HCT116 (cell line): ENCODE results near the gene LRRK2. TPM values are rescaled to one million over a fixed set of nuclear protein-coding genes. Genes with fewer than 3 reads are reported as not detected.

ENCODE experiments used
- ATAC-seq: fragments of 200-7000 bp; cut with Tn5 transposase; 2 replicates; pipeline ENCODE4 v1.9.1; 2020; ENCODE audit warnings: mild to moderate bottlenecking, moderate library complexity
- BruUV-seq: library from RNA; stranded (reverse); fragments of 400-500 nt; replicated peaks from 2 replicates; lab custom pipeline; 2021; lab: Mats Ljungman, UMichigan
- CTCF ChIA-PET: fragments of 300-600 bp; sonication (Branson Sonifier 250); formaldehyde crosslinking; loops from one replicate; lab custom pipeline; 2021; ENCODE audit warnings: antibody characterized with exemption; lab: Charles Lee
- POLR2A ChIA-PET: fragments of 300-600, 350-600 bp; sonication (Branson Sonifier 250); formaldehyde crosslinking; loops from one replicate; lab custom pipeline; 2021; ENCODE audit warnings: antibody characterized with exemption; lab: Charles Lee
- RAD21 ChIA-PET, 2 experiments: fragments of 300-600 bp; sonication (Branson Sonifier 250); formaldehyde crosslinking; loops; one replicate each; lab custom pipeline; 2023; ENCODE audit warnings: low total read pairs in 2 of 2; ENCODE audit not compliant: uncharacterized antibody in 2 of 2, unreplicated experiment in 2 of 2, low non-redundant PET in 1 of 2; lab: Charles Lee
- DNase-seq: peaks from one replicate; pipeline ENCODE4 v3.0.0-alpha.2; 2010; ENCODE audit warnings: low read depth, low spot score
- H2AFZ ChIP-seq: fragments of 200-600 bp; shearing (Covaris generic), sonication (generic); 2 replicates; pipeline ENCODE4 v1.6.1; 2017; ENCODE audit warnings: low read depth, mixed run types, mixed read lengths, antibody characterized with exemption, low read length; ENCODE audit not compliant: poor library complexity, severe bottlenecking
- H3K27ac ChIP-seq: 2 replicates; pipeline ENCODE4 v1.5.1; 2012; ENCODE audit warnings: low read depth, low read length
- H3K27me3 ChIP-seq: fragments of 200-600 bp; sonication (generic); 2 replicates; pipeline ENCODE4 v1.6.1; 2016; ENCODE audit warnings: mixed run types, low read length, mixed read lengths; ENCODE audit not compliant: insufficient read depth
- H3K36me3 ChIP-seq, 2 experiments: fragments of 200-500 bp in 1 of 2; fragments of 200-600 bp in 1 of 2; sonication (Bioruptor generic) in 1 of 2; sonication (generic) in 1 of 2; 2 replicates each; pipeline versions ENCODE4 v1.5.1 to v1.6.1; 2014 to 2016; ENCODE audit warnings: low read length in 2 of 2, inconsistent platforms in 1 of 2, mixed read lengths in 1 of 2, mixed run types in 1 of 2; ENCODE audit not compliant: insufficient read depth in 2 of 2, control insufficient read depth in 1 of 2
- H3K4me1 ChIP-seq, 2 experiments: fragments of 200-600 bp in 1 of 2; sonication (generic) in 1 of 2; 2 replicates each; pipeline versions ENCODE4 v1.5.1 to v1.6.1; 2012 to 2017; ENCODE audit warnings: low read length in 2 of 2, inconsistent platforms in 1 of 2, mild to moderate bottlenecking in 1 of 2, mixed read lengths in 1 of 2, mixed run types in 1 of 2, moderate library complexity in 1 of 2; ENCODE audit not compliant: insufficient read depth in 2 of 2, control insufficient read depth in 1 of 2
- H3K4me2 ChIP-seq: fragments of 200-600 bp; sonication (generic); 2 replicates; pipeline ENCODE4 v1.6.1; 2017; ENCODE audit warnings: mixed run types, low read length, mixed read lengths
- H3K4me3 ChIP-seq, 2 experiments: fragments of 200-600 bp in 1 of 2; sonication (generic) in 1 of 2; replicated peaks in 1 of 2; 2 replicates each; pipeline ENCODE4 v1.5.1; 2011 to 2016; ENCODE audit warnings: low read length in 2 of 2, control low read depth in 1 of 2, low read depth in 1 of 2, mild to moderate bottlenecking in 1 of 2, mixed read lengths in 1 of 2, mixed run types in 1 of 2
- H3K79me2 ChIP-seq: fragments of 200-600 bp; sonication (generic); 2 replicates; pipeline ENCODE4 v1.6.1; 2017; ENCODE audit warnings: mild to moderate bottlenecking, mixed run types, low read length, moderate library complexity, mixed read lengths; ENCODE audit not compliant: insufficient read depth
- H3K9ac ChIP-seq: fragments of 200-600 bp; sonication (generic); 2 replicates; pipeline ENCODE4 v1.6.1; 2016; ENCODE audit warnings: low read length, mixed read lengths
- H3K9me2 ChIP-seq: fragments of 200-600 bp; sonication (generic), shearing (Covaris generic); 2 replicates; pipeline ENCODE4 v1.6.1; 2017; ENCODE audit warnings: mixed run types, mild to moderate bottlenecking, moderate library complexity; ENCODE audit not compliant: insufficient read depth
- H3K9me3 ChIP-seq, 2 experiments: fragments of 200-500 bp in 1 of 2; fragments of 200-600 bp in 1 of 2; sonication (Bioruptor generic) in 1 of 2; sonication (generic) in 1 of 2; 2 replicates each; pipeline ENCODE4 v1.6.1; 2014 to 2017; ENCODE audit warnings: low read length in 2 of 2, mixed read lengths in 2 of 2, inconsistent platforms in 1 of 2, low read depth in 1 of 2, mild to moderate bottlenecking in 1 of 2, mixed run types in 1 of 2, moderate library complexity in 1 of 2; ENCODE audit not compliant: control insufficient read depth in 1 of 2, insufficient read depth in 1 of 2
- H4K20me1 ChIP-seq: fragments of 200-600 bp; sonication (generic), shearing (Covaris generic); 2 replicates; pipeline ENCODE4 v1.6.1; 2017; ENCODE audit warnings: mixed run types, mild to moderate bottlenecking, moderate library complexity; ENCODE audit not compliant: insufficient read depth
- CBX3 ChIP-seq: IDR thresholded peaks from 2 replicates; pipeline ENCODE4 v1.6.1; 2012; ENCODE audit warnings: low read depth
- CEBPB ChIP-seq: IDR thresholded peaks from 2 replicates; pipeline ENCODE4 v1.6.1; 2012; ENCODE audit warnings: low read depth
- EGR1 ChIP-seq: IDR thresholded peaks from 2 replicates; pipeline ENCODE4 v1.6.1; 2012; ENCODE audit warnings: low read depth
- EZH2 ChIP-seq: fragments of 200-600 bp; sonication (generic); IDR thresholded peaks from 2 replicates; pipeline ENCODE4 v1.6.1; 2017; ENCODE audit warnings: antibody characterized with exemption, mixed run types
- JUND ChIP-seq: IDR thresholded peaks from 2 replicates; pipeline ENCODE4 v1.6.1; 2012
- POLR2A ChIP-seq: IDR thresholded peaks from 2 replicates; pipeline ENCODE4 v1.7.0; 2011; ENCODE audit warnings: borderline replicate concordance; ENCODE audit not compliant: insufficient read depth, insufficient read length; ENCODE audit errors: extremely low read depth
- SRF ChIP-seq: IDR thresholded peaks from 2 replicates; pipeline ENCODE4 v1.6.1; 2012; ENCODE audit warnings: low read depth
- TCF7L2 ChIP-seq: IDR thresholded peaks from 2 replicates; pipeline ENCODE4 v1.7.0; 2011; ENCODE audit warnings: borderline replicate concordance, inconsistent platforms; ENCODE audit not compliant: insufficient read depth, insufficient read length; ENCODE audit errors: extremely low read depth
- ZFX ChIP-seq: fragments of 450-650 bp; IDR thresholded peaks from 2 replicates; pipeline ENCODE4 v1.6.1; 2017
- ZNF274 ChIP-seq: fragments of 200-500 bp; sonication (Bioruptor generic); IDR thresholded peaks from 2 replicates; pipeline ENCODE4 v1.6.1; 2014; ENCODE audit warnings: mild to moderate bottlenecking, low read depth, low read length, inconsistent platforms
- intact Hi-C: fragments of 100-400 bp; cut with micrococcal nuclease; formaldehyde crosslinking; loops from 2 replicates; pipeline ENCODE4 v1.10.0; 2022
- total RNA-seq: library from RNA; stranded (reverse); gene quantifications from one replicate; pipeline ENCODE4 v1.2.1, GENCODE V29; 2021; ENCODE audit not compliant: unreplicated experiment
- TF ChIP-seq, protein P1 (sequence below), 3 experiments: fragments of 200-600 bp in 1 of 3; sonication (generic) in 1 of 3; IDR thresholded peaks in 2 of 3; conservative IDR thresholded peaks in 1 of 3; 2 replicates each; pipeline ENCODE4 v1.5.1; 2012 to 2017; ENCODE audit warnings: low read depth in 2 of 3, low read length in 2 of 3, antibody characterized with exemption in 1 of 3, borderline replicate concordance in 1 of 3, control low read depth in 1 of 3, mild to moderate bottlenecking in 1 of 3, mixed read lengths in 1 of 3, mixed run types in 1 of 3, moderate library complexity in 1 of 3; ENCODE audit not compliant: insufficient read depth in 1 of 3
- TF ChIP-seq, protein P2 (sequence below): IDR thresholded peaks from 2 replicates; pipeline ENCODE4 v1.6.1; 2012; ENCODE audit warnings: low read depth
- TF ChIP-seq, protein P3 (sequence below): IDR thresholded peaks from 2 replicates; pipeline ENCODE4 v1.6.1; 2012

LRRK2 gene
- total RNA-seq, 1 experiment from 2014 or later: 0.20 TPM

DNA sequence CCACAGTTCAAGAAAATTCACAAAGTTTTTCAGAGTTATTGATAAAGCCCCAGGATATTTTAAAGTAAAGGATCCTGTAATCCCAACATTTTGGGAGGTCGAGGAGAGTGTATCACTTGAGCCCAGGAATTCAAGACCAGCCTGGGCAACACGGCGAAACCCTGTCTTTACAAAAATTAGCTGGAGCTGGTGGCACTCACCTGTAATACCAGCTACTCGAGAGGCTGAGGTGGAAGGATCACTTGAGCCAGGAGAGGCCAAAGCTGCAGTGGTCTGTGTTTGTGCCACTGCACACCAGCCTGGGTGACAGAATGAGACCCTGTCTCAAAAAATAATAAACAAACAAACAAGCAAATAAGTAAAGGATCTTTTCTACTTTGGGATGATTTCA, 39.5 kb upstream of the LRRK2 start:
- Histone ChIP-seq H3K27me3 (no peaks in the 10 kb centered on the region), H3K27ac (no peak overlapping the region), H3K36me3 (no peaks in the 10 kb centered on the region)
- no TSS peak for BruUV-seq
- TF ChIP-seq JUND (no peak), CBX3 (no peak)
- TF ChIP-seq, all 23 proteins: peak for 0
- no peaks in the 10 kb centered on the region for H3K9me2 ChIP-seq
- ChIA-PET CTCF (no interaction called here), POLR2A (no interaction called here), RAD21 (no interaction called here)
- no peak overlapping the region for H2AFZ ChIP-seq
- ATAC-seq: no peak
- no peaks in the 10 kb centered on the region for H3K4me1 ChIP-seq
- no peaks in the 10 kb centered on the region for H4K20me1 ChIP-seq
- H3K4me3 ChIP-seq: no peak overlapping the region
- intact Hi-C loops: loop anchor here (5.0 kb wide), 1 partner anchor 47 kb away; no protein-coding TSS in a partner anchor
- DNase-seq: no peak
- no peak overlapping the region for H3K4me2 ChIP-seq
- no peak overlapping the region for H3K9ac ChIP-seq
- no peaks in the 10 kb centered on the region for H3K79me2 ChIP-seq
- H3K9me3 ChIP-seq: no peaks in the 10 kb centered on the region

DNA sequence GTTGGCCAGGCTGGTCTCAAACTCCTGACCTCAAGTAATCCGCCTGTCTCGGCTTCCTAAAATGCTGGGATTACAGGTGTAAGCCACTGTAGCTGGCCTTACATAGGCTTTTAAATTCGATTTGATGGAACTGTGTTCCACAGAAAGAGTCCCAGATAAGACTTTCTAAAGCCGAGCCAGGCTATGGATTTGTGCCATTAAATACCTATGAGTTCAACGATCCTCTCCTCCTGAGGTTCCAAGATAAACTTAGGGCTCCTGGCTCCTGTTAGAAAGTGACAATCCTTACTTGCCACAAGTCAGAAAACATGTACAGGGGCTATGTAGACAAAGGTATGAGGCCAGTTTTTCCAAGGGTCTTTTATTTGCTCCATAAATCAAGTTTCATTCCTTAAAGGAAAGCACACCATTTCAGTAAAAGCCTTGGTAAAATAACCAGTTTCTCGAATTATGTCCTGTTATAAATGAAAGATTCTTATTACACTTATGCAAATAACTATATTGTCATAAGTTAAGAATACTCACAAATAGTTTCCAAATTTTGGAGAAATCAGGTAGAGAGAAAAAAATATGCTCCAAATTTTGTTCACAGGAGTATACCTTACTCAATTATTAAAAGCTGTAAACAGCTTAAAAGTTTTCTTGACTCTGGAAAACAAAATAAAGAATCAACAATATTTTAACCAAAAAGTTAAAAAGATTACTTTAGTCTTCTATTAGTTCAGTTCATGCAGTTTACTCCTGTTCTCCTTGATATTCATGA, 36.1 kb upstream of the LRRK2 start:
- H3K9me2 ChIP-seq: no peaks in the 10 kb centered on the region
- H3K36me3 ChIP-seq: no peaks in the 10 kb centered on the region
- DNase-seq: no peak
- ChIA-PET POLR2A (no interaction called here), CTCF (no interaction called here), RAD21 (no interaction called here)
- ATAC-seq: no peak
- H3K27me3 ChIP-seq: no peaks in the 10 kb centered on the region
- no peaks in the 10 kb centered on the region for H3K4me1 ChIP-seq
- BruUV-seq: no TSS peak
- H2AFZ ChIP-seq: no peak overlapping the region
- no peak overlapping the region for H3K4me3 ChIP-seq
- no peak overlapping the region for H3K4me2 ChIP-seq
- intact Hi-C loops: loop anchor here (5.0 kb wide), 1 partner anchor 44 kb away; no protein-coding TSS in a partner anchor
- no peak overlapping the region for H3K9ac ChIP-seq
- H3K79me2 ChIP-seq: no peaks in the 10 kb centered on the region
- no peaks in the 10 kb centered on the region for H3K9me3 ChIP-seq
- no peak overlapping the region for H3K27ac ChIP-seq
- H4K20me1 ChIP-seq: no peaks in the 10 kb centered on the region
- no peak for TF ChIP-seq JUND
- no peak for TF ChIP-seq ZNF274
- TF ChIP-seq EGR1: no peak
- TF ChIP-seq, protein P1, sequence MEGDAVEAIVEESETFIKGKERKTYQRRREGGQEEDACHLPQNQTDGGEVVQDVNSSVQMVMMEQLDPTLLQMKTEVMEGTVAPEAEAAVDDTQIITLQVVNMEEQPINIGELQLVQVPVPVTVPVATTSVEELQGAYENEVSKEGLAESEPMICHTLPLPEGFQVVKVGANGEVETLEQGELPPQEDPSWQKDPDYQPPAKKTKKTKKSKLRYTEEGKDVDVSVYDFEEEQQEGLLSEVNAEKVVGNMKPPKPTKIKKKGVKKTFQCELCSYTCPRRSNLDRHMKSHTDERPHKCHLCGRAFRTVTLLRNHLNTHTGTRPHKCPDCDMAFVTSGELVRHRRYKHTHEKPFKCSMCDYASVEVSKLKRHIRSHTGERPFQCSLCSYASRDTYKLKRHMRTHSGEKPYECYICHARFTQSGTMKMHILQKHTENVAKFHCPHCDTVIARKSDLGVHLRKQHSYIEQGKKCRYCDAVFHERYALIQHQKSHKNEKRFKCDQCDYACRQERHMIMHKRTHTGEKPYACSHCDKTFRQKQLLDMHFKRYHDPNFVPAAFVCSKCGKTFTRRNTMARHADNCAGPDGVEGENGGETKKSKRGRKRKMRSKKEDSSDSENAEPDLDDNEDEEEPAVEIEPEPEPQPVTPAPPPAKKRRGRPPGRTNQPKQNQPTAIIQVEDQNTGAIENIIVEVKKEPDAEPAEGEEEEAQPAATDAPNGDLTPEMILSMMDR (IDR thresholded peaks at IDR 0.05 in 2 of 3, conservative IDR thresholded peaks at IDR 0.05 in 1 of 3; ENCODE audit: borderline replicate concordance in 1 of 3, insufficient read depth in 1 of 3, low read depth in 2 of 3, low read length in 2 of 3): no peak
- TF ChIP-seq, protein P2, sequence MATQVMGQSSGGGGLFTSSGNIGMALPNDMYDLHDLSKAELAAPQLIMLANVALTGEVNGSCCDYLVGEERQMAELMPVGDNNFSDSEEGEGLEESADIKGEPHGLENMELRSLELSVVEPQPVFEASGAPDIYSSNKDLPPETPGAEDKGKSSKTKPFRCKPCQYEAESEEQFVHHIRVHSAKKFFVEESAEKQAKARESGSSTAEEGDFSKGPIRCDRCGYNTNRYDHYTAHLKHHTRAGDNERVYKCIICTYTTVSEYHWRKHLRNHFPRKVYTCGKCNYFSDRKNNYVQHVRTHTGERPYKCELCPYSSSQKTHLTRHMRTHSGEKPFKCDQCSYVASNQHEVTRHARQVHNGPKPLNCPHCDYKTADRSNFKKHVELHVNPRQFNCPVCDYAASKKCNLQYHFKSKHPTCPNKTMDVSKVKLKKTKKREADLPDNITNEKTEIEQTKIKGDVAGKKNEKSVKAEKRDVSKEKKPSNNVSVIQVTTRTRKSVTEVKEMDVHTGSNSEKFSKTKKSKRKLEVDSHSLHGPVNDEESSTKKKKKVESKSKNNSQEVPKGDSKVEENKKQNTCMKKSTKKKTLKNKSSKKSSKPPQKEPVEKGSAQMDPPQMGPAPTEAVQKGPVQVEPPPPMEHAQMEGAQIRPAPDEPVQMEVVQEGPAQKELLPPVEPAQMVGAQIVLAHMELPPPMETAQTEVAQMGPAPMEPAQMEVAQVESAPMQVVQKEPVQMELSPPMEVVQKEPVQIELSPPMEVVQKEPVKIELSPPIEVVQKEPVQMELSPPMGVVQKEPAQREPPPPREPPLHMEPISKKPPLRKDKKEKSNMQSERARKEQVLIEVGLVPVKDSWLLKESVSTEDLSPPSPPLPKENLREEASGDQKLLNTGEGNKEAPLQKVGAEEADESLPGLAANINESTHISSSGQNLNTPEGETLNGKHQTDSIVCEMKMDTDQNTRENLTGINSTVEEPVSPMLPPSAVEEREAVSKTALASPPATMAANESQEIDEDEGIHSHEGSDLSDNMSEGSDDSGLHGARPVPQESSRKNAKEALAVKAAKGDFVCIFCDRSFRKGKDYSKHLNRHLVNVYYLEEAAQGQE: no peak
- no peak for TF ChIP-seq SRF
- no peak for TF ChIP-seq TCF7L2
- TF ChIP-seq EZH2: no peak
- TF ChIP-seq CEBPB: no peak
- TF ChIP-seq, protein P3, sequence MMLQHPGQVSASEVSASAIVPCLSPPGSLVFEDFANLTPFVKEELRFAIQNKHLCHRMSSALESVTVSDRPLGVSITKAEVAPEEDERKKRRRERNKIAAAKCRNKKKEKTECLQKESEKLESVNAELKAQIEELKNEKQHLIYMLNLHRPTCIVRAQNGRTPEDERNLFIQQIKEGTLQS: no peak
- TF ChIP-seq POLR2A: no peak
- TF ChIP-seq ZFX: no peak
